ENCODE measurements around the gene PALM.
A peak's percentile ranks its signal among the peaks of the same experiment; 100 is the strongest.

The PALM gene

GRCh38 chr19:752652-753517 lies 44.1 kb downstream of the PALM start:
- no peak for FAIRE-seq

- no peak for FAIRE-seq
These were observed 45.8 kb downstream of the PALM start for GRCh38 chr19:754530-754929.

- no peak for FAIRE-seq
These were observed 46.3 kb downstream of the PALM start for GRCh38 chr19:755063-755462.

- no peak for FAIRE-seq
These were observed 47.5 kb downstream of the PALM start for GRCh38 chr19:756236-756635.

- FAIRE-seq: no peak
These were observed 48.3 kb downstream of the PALM start for GRCh38 chr19:756821-757688.

- FAIRE-seq: no peak
These were observed 49.3 kb downstream of the PALM start for GRCh38 chr19:757811-758668.

- FAIRE-seq: no peak
These were observed 54.4 kb downstream of the PALM start for GRCh38 chr19:763181-763580.

GRCh38 chr19:763869-764268 lies 55.1 kb downstream of the PALM start:
- no peak for FAIRE-seq

- FAIRE-seq: no peak
These were observed 55.6 kb downstream of the PALM start for GRCh38 chr19:764301-764700.

- no peak for FAIRE-seq
These were observed 56.5 kb downstream of the PALM start for GRCh38 chr19:765179-765738.

GRCh38 chr19:768424-768823 lies 59.7 kb downstream of the PALM start:
- FAIRE-seq: peak; percentile 26

- no peak for FAIRE-seq
These were observed 60.9 kb downstream of the PALM start for GRCh38 chr19:769616-770015.

- FAIRE-seq: no peak
These were observed 62.6 kb downstream of the PALM start for GRCh38 chr19:771332-771785.

GRCh38 chr19:772063-772462 lies 63.3 kb downstream of the PALM start:
- no peak for FAIRE-seq

- no peak for FAIRE-seq
These were observed 64.1 kb downstream of the PALM start for GRCh38 chr19:772730-773436.

- FAIRE-seq: no peak
These were observed 67.8 kb downstream of the PALM start for GRCh38 chr19:776549-776948.

GRCh38 chr19:778910-779653 lies 70.3 kb downstream of the PALM start:
- no peak for FAIRE-seq

- no peak for FAIRE-seq
These were observed 72.2 kb downstream of the PALM start for GRCh38 chr19:780935-781334.

- no peak for FAIRE-seq
These were observed 73.1 kb downstream of the PALM start for GRCh38 chr19:781800-782184.

GRCh38 chr19:782185-782877 lies 73.6 kb downstream of the PALM start:
- no peak for FAIRE-seq

Measured in endometrium (tissue), 2 donors.